ENCODE measurements around the gene AOPEP. TPM values are rescaled to one million over a fixed set of nuclear protein-coding genes. Genes with fewer than 3 reads are reported as not detected.
"Not testable (repeated sequence)": the region's sequence is repeated elsewhere in the genome, so short reads cannot be mapped to it uniquely, and the experiment has no call there.

AOPEP gene
- polyA plus RNA-seq, 4 donors = 50.1 to 59.7 (median 54.1) TPM

GRCh38 chr9:94829380-94830070, 103.0 kb downstream of the AOPEP start:
- no peak for DNase-seq (ENCODE audit: low read depth in 4 of 4, low spot score in 2 of 4)

GRCh38 chr9:94830071-94830604, 103.6 kb downstream of the AOPEP start:
- DNase-seq (ENCODE audit: low read depth in 4 of 4, low spot score in 2 of 4) = not testable (repeated sequence)

GRCh38 chr9:94833802-94834201, 107.3 kb downstream of the AOPEP start:
- no peak for DNase-seq (ENCODE audit: low read depth in 4 of 4, low spot score in 2 of 4)

GRCh38 chr9:94837404-94837803, 110.9 kb downstream of the AOPEP start:
- no peak for DNase-seq (ENCODE audit: low read depth in 4 of 4, low spot score in 2 of 4)

GRCh38 chr9:94839398-94839797, 112.9 kb downstream of the AOPEP start:
- DNase-seq (ENCODE audit: low read depth in 4 of 4, low spot score in 2 of 4) = no peak

- no peak for DNase-seq (ENCODE audit: low read depth in 4 of 4, low spot score in 2 of 4)
Observed at GRCh38 chr9:94840738-94841137, 114.2 kb downstream of the AOPEP start.

GRCh38 chr9:94843134-94843533, 116.6 kb downstream of the AOPEP start:
- DNase-seq (ENCODE audit: low read depth in 4 of 4, low spot score in 2 of 4) = no peak

- DNase-seq (ENCODE audit: low read depth in 4 of 4, low spot score in 2 of 4) = no peak
Observed at GRCh38 chr9:94846739-94847138, 120.2 kb downstream of the AOPEP start.

GRCh38 chr9:94847486-94847885, 121.0 kb downstream of the AOPEP start:
- DNase-seq (ENCODE audit: low read depth in 4 of 4, low spot score in 2 of 4) = peak in 1 of 4 donors; percentile 38

- DNase-seq (ENCODE audit: low read depth in 4 of 4, low spot score in 2 of 4) = not testable (repeated sequence)
Observed at GRCh38 chr9:94848791-94849190, 122.3 kb downstream of the AOPEP start.

- no peak for DNase-seq (ENCODE audit: low read depth in 4 of 4, low spot score in 2 of 4)
Observed at GRCh38 chr9:94850540-94851434, 124.3 kb downstream of the AOPEP start.

GRCh38 chr9:94851467-94851866, 125.0 kb downstream of the AOPEP start:
- no peak for DNase-seq (ENCODE audit: low read depth in 4 of 4, low spot score in 2 of 4)

- no peak for DNase-seq (ENCODE audit: low read depth in 4 of 4, low spot score in 2 of 4)
Observed at GRCh38 chr9:94851892-94852291, 125.4 kb downstream of the AOPEP start.

- no peak for DNase-seq (ENCODE audit: low read depth in 4 of 4, low spot score in 2 of 4)
Observed at GRCh38 chr9:94852373-94852772, 125.9 kb downstream of the AOPEP start.

- no peak for DNase-seq (ENCODE audit: low read depth in 4 of 4, low spot score in 2 of 4)
Observed at GRCh38 chr9:94853887-94854286, 127.4 kb downstream of the AOPEP start.

GRCh38 chr9:94855903-94856302, 129.4 kb downstream of the AOPEP start:
- no peak for DNase-seq (ENCODE audit: low read depth in 4 of 4, low spot score in 2 of 4)

- no peak for DNase-seq (ENCODE audit: low read depth in 4 of 4, low spot score in 2 of 4)
Observed at GRCh38 chr9:94857791-94858190, 131.3 kb downstream of the AOPEP start.

- no peak for DNase-seq (ENCODE audit: low read depth in 4 of 4, low spot score in 2 of 4)
Observed at GRCh38 chr9:94859226-94859625, 132.7 kb downstream of the AOPEP start.

GRCh38 chr9:94859891-94860290, 133.4 kb downstream of the AOPEP start:
- no peak for DNase-seq (ENCODE audit: low read depth in 4 of 4, low spot score in 2 of 4)

- DNase-seq (ENCODE audit: low read depth in 4 of 4, low spot score in 2 of 4) = no peak
Observed at GRCh38 chr9:94860678-94861588, 134.4 kb downstream of the AOPEP start.

Data from left renal cortex interstitium (tissue), 4 donors.